ENCODE results near the gene CYP21A2.
"Not testable (repeated sequence)": the region's sequence is repeated elsewhere in the genome, so short reads cannot be mapped to it uniquely, and the experiment has no call there.

DNA sequence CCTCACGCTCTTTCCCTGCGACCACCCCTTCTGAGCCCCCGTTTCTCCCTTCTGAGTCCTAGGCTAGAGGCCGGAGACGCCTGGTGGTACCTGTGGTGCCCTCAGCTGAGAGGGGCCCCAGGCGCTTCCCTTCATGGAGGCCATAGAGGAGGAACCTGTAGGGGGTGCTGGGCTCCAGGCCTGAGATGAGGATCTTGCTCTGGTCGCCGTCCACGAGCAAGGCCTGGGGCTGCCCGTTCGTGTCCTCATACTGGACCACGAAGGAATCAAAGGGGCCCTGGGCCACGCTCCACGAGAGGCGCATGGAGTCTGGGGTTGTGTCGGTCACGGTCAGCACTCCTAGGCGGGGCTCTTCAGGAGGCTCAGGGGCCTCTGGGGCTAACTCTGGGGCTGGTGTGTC, 6.7 kb downstream of the CYP21A2 start:
- TF ChIP-seq, protein P1, sequence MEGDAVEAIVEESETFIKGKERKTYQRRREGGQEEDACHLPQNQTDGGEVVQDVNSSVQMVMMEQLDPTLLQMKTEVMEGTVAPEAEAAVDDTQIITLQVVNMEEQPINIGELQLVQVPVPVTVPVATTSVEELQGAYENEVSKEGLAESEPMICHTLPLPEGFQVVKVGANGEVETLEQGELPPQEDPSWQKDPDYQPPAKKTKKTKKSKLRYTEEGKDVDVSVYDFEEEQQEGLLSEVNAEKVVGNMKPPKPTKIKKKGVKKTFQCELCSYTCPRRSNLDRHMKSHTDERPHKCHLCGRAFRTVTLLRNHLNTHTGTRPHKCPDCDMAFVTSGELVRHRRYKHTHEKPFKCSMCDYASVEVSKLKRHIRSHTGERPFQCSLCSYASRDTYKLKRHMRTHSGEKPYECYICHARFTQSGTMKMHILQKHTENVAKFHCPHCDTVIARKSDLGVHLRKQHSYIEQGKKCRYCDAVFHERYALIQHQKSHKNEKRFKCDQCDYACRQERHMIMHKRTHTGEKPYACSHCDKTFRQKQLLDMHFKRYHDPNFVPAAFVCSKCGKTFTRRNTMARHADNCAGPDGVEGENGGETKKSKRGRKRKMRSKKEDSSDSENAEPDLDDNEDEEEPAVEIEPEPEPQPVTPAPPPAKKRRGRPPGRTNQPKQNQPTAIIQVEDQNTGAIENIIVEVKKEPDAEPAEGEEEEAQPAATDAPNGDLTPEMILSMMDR (IDR thresholded peaks at IDR 0.05) = not testable (repeated sequence)
- TF ChIP-seq EZH2 (IDR thresholded peaks at IDR 0.05; ENCODE audit: borderline replicate concordance, insufficient read depth, low read depth, low read length, poor library complexity, severe bottlenecking) = not testable (repeated sequence)

Data from B cell (primary cell).